HG02798 (cell line): ENCODE measurements around the gene CDCA7.
"Not testable (repeated sequence)": the region's sequence is repeated elsewhere in the genome, so short reads cannot be mapped to it uniquely, and the experiment has no call there.

Source experiments
- ATAC-seq: cut with Tn5 transposase; IDR thresholded peaks from one replicate; pipeline ENCODE4 v1.9.1; 2021; ENCODE audit warnings: mild to moderate bottlenecking; ENCODE audit not compliant: unreplicated experiment, poor library complexity

CDCA7 gene

DNA sequence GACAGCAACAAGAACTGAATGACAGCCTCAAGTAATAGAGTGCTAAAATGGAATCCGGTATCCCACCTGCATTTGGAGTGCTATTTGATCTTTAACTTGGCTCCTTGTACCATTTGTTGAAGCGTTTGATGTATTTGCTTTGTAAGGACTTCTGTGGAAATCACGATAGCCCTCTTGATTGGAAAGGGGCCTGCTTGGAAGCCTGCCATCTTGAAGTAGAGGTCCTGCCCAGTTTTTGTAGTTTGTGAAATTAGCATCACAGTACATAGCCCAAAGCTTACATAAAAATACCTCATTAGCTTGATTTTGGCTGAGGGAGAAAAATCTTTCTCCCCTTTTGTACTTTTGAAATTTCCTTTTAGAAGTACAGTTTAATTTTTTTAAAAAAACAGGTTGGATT is 2.7 kb downstream of the CDCA7 start:
- no peak for ATAC-seq

DNA sequence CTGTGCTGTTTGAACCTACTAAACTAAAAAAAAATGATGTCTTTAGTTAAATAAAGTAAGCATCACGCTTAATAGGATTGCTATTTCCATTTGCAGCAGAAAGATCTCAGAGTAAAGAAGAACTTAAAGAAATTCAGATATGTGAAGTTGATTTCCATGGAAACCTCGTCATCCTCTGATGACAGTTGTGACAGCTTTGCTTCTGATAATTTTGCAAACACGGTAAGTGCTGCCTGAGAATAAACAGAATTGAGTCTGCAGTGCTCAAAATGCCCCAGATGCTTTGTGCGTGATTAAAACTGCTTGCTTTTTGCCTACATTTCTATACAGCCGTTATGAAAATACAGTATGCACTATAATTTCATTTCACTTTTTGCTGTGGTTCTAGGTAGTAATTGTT is 3.9 kb downstream of the CDCA7 start:
- no peak for ATAC-seq

DNA sequence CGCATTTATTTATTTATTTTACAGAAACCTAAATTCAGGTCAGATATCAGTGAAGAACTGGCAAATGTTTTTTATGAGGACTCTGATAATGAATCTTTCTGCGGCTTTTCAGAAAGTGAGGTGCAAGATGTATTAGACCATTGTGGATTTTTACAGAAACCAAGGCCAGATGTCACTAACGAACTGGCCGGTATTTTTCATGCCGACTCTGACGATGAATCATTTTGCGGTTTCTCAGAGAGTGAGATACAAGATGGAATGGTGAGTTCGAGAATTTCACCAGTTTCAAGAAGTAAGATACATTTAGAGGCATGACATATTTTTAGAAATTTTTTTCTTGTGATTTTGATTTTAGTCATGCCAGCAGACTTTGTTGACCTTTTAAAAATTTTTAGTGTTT is 4.6 kb downstream of the CDCA7 start:
- ATAC-seq: peak; percentile 85

DNA sequence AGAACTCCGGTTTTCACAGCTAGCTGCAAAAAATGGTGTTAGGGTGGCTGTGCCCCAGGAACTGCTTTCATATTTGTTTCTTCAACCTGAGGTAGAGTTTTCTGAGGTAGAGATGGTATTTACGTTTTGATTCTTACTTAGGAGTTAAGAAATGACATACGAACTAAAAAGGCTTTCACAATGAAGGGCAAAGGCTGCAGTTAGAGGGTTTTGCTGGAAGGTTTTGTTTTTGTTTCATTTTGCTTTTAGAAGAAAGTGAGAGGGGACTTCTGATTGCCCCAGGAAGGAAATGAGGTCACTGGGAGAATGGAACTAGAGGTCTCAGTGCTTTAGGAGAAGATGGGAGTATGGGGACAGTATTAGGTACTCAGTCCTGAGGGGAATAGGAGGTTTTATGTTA is 15.5 kb downstream of the CDCA7 start:
- ATAC-seq: no peak

DNA sequence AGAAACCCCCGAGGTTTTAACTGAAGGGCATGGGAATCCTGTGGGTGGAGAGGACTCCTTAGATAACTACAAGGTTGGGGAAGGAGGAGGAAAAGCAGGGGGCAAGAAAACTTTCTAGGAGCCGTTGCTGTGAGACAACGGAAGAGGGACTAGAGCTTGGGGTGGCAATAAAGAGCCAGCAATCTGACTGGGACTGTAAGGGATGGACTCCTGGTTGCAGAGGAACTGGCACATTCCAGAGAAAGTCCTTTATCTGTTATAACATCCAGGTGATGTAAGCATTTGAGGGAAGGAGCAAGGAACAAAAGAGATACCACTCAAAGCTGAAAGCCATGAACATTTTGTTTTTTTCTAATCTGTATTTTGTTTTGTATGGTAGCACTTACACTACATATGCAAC is 16.4 kb downstream of the CDCA7 start:
- ATAC-seq: no peak

DNA sequence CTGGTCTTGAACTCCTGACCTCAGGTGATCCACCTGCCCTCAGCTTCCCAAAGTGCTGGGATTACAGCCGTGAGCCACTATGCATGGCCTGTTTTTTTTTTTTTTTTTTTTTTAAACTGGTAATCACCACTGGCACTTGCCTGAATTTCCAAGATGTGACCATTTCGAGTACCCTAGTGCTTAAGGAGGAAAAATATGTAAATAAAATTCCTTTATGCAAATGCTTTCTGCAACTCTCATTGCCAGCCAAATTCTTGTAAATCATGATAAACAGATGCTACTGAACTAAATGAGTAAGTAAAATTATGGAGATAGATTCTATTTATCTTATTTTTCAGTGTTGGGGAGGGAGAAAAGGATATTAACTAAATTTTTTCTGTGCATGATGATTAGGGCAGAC is 18.6 kb downstream of the CDCA7 start:
- ATAC-seq: no peak

DNA sequence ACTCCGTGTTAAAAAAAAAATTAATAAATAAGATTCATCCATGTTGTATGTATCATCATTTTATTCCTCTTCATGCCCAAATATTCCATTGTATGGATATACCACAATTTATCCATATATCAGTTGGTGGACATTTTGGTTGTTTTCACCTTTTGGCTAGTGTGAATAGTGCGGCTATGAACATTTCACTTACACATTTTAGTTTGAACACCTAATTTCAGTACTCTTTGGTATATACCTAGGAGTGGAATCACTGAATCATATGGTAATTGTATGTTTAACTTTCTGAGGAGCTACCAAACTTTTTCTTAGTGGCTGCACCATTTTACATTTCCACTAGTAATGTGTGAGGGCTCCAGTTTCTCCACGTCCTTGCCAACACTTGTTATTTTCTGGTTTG is 20.0 kb downstream of the CDCA7 start:
- ATAC-seq: no peak

DNA sequence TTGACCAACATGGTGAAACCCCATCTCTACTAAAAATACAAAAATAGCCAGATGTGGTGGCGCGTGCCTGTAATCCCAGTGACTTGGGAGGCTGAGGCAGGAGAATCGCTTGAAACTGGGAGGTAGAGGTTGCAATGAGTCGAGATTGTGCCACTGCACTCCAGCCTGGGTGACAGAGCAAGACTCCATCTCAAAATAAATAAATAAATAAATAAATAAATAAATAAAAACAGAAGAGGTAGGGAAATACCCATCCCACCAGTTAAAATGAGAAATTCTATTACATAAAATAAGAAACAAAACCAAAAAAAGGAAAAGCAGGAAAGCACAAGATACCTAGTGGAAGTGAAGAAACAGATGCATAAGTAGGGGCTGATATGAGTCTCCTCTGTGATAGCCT is 30.9 kb downstream of the CDCA7 start:
- not testable (repeated sequence) for ATAC-seq

DNA sequence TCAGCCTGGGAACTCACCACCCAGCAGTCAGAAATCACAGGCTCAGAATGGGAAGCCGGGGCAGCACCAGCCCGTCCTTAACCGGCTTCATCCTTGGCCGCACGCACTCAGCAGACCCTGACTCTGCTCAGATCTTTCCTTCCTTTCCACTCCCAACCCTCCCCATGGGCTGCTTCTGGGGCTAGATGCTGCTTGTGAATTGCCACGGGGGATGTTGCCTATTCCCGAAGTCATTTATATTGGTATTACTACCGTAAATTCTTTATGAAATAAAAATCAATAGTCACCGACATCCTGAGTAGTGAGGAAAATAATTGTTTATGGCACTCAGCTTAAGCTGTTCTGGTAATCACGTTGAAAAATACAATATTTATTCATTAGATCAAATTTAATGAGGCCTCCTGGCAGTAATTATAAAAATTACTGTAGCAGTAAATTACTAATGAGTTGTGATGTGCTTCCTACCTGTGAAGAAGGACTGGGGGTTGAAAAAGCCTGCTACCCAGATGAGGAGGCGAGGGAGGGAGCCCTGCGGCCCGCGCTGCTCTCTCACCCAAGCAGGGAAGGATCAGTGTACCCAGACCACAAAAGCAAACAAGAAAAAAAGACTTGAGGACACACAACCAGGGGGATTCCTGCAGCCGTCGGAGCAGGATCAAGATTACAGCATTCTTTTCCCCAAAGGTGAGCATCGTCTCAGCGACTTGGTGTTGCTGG is 31.5 kb downstream of the CDCA7 start:
- no peak for ATAC-seq

DNA sequence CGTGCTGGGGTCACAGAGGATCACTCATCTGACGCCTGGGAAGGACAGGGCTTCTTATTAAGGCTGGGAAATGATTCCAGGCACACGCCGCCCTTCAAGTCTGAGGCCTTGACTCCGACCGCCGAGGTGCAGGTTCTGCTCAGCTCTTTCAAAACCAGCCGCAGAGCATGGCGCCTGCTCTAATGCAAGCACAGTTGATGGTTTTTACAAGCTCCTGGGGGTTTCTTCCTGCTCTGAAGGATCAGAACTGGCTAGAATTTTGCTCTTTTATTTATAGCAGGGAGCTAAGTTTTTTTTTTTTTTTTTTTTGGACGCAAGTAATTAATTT is 32.0 kb downstream of the CDCA7 start:
- ATAC-seq: no peak

DNA sequence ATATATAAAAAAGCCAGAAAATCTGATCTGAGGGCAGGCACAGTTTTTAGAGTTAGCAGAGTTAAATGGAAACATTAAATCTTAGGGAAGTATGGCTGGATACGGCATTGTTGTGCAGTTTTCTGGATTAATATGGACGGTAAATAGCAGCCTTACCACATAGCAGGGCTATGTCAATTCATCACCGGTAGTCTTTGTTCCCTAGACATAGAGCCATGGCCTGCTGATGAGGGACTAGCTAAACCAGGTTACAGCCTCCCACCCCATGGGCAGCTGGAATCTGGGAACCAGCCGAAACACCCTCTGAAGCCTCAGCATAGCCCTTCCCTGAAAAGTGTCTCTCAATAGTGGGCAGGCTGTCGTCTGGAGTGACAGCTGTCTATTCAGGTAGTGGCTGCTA is 32.4 kb downstream of the CDCA7 start:
- ATAC-seq: no peak

DNA sequence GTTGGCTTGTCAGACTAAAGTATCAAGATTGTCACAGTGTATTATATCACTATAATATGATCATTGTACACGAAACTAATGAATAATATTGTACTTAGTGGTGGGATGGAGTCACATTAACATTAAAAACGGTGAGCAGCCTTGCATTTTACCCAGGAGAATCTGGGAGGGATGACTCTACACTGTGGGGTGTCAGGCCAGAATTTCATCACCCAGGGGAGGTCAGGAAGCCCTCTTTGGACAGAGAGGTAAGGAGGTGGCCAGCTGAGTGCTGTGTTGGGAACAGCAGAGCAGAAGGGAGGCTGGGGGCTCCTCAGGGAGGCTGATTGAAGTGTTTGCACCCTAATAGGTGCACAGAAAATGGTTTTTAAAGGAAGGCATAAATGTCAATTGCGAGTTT is 33.0 kb downstream of the CDCA7 start:
- no peak for ATAC-seq

DNA sequence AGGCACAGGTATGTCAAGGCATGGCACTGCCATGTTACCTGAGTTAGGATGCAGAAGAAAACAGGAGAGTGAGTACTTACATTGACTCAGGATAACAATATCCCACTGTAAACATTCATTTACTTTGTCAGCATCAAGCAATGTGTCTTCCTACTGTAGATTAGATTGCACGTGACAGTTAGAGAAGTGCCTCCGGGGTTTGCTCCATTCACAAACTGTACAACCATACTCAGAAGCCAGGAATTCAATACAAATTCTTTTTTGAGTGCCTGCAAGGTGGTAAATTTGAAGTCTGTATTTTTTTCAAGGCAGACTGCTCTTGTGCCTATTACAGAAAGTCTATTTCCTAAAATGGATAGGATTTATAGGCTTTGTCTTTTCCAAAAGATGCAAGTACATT is 34.1 kb downstream of the CDCA7 start:
- no peak for ATAC-seq

DNA sequence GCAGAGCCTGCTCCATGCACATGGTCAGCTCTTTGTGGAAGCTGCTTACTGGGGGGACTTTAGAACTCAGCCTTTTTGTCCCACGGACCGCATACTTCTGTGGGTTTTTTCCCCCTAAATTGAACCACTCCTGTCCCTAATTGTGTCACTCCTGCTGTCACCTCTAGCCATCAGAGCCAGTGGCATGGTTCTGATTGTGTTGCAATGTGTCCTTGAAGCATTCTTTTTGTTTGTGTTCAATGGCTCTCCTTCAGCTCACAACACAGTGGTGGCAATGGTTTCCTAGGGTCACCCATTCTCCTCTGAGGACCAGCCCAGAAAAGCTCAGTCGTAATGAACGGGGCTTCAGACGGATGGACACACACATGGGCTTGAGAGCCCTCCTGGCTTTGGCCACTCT is 35.4 kb downstream of the CDCA7 start:
- ATAC-seq: no peak

DNA sequence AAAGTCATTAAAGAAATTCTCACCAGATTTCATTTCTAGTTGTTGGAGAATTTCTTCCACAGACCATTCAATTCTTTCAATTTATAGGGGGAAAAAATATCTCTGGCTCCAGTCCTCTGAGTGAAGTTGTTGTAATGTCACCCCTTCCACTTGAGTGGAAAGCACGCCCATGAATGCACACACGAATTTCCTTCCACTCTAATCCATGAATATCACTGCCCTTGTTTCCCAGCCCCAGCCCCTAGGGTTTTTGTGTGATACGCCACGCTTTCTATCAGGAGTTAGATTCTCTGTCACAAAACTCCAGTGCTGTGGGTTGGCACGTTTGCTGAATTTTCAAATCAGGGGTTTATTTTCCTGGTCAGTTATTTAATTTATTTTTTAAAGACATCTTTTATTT is 38.1 kb downstream of the CDCA7 start:
- ATAC-seq: no peak

DNA sequence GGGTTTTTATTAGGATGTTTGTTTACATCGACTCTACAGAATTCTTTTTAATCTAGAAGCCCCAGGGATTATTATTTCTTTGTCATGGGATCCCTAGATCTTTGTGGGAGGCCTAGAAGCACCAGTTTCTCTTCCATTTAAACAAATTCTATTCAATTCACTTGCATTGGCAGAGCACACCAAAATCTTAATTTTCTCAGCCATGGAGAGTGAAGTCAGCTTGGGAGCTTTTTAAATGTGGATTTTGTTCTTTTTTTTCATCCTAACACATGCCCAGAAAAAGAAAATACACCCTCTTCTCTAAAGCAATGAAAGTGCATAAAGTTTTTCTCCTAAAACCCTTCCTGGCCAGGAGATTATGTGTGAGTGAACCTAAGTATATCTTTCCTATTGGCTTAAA is 38.5 kb downstream of the CDCA7 start:
- ATAC-seq: no peak

DNA sequence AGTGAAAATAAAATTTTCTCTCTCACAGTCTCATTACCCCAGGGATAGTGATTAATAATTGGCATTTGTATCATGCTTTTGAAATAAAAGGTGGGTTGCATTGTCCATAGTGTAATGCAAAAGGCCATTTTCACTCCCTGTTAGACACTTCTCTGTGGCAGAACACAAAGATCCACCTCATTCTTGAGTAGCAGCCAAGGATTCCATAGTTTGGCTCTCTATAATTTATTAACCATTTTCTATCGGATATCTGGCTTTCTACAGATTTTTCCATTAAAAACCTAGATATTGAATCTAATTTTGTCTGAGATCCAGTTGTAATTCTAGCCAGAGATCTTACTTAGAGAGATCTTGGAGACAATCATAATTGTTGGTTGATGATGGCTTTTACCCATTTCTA is 39.0 kb downstream of the CDCA7 start:
- ATAC-seq: no peak

DNA sequence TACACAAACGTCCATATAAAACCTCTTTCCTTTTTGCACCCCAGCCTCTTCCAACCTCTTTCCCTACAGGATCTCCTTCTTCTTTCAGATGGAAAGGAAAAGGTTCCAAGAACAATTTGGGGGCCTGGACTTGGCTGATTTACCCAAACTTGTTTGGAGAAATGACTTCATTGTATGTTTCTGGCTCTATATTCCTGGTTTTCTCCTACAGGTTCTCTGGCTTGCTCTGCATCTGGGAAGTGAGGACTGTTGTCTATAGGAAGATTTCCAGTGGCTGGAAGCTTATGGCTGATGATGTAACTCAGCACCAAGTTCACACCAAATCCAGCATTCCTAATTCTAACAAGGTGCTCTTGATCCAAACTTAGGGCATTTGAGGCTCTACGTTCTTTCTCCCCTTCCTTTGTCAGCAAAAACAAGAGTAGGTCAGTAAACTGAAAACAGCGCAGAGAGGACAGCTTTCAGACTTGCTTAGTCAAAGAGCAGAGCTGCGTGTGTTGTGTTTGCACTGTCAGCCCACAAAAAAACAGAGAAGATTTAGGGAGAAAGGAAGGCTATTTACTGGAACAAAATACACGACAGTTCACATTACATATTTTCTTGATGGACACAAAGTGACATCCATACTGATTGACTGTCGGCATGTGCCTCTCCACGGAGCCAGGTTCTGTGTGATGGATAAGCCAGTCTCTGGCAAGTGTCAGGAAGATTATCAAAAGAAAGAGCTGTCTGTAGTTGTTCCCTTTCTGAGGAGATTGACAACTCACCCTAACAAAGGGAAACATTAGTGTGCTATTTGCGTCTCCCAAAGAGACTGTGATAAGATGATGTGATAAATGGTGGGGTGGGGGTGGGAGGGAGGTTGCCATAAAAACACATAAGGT is 39.7 kb downstream of the CDCA7 start:
- ATAC-seq: no peak

DNA sequence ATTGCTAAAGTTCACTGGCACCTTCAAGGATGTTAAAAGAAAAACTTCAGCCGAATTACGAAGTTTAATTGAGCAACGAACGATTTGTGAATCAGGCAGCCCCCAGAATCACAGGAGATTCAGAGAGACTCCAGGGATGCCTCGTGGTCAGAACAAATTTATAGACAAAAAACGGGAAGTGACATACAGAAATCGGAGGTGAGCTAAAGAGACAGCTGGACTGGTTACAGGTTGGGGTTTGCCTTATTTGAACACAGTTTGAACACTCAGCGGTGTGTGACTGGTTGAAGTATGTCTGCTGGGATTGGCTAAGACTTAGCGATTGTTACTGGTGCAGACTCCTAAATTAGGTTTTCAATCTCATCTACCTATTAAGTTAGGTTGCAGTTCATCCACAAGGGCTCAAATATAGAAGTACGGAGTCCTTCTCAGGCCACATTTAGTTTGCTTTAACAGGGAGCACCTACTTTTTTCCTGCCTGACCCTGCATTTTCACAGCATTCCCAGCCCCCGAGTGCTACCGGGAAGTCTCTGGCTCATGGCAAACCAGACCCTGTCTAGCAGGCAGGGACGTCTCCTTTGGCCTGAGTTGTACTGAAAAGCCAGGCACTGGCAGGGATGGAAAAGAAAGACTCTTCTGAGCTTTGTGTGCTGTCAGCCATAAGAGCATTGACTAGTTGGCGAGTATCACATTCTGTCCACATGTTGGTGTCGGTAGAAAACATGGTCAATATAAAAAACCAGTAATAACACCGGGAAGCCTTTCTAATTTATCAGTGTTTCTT is 41.1 kb downstream of the CDCA7 start:
- ATAC-seq: no peak

DNA sequence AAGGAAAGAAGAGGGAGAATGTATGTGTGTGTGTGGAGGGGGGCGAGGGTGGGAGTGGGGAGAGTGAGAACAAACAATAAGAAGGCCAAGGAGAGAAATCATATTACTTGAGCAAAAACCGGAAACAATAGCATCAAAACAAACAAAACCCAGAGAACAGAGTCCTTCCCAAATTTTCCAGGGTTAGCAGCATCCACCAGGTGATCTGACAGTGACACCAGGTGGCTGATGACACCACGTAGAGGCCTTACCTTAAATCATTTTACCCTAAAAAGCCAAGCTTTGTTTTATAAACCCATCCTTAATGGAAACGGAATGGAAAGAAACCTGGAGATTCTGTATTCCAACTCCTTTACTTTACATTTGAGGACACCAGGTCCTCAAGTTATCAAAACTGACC is 42.9 kb downstream of the CDCA7 start:
- no peak for ATAC-seq

DNA sequence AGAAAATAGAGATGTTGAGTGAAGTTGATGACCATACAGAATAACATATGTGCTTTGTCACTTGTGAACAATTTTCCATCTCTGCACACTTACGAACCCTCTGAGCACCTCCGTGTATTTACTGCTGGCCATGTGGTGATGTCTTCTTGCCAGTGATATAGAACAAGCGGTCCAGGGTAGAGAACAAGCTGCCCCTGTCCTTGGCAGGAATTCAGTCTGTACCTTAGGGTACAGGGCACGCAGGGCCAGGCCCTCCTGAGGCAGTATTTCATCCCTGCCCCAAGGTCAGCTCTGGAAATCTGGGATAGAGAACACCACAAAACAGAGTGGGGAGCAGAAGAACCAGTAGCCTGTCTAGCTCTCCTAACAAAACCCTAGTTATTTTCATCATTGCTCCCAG is 44.6 kb downstream of the CDCA7 start:
- ATAC-seq: no peak
